ENCODE data around the gene AHSP. TPM values are rescaled to one million over a fixed set of nuclear protein-coding genes. Genes with fewer than 3 reads are reported as not detected.

Gene AHSP
- total RNA-seq, 1 experiment from 2014 or later, result not detected

DNA sequence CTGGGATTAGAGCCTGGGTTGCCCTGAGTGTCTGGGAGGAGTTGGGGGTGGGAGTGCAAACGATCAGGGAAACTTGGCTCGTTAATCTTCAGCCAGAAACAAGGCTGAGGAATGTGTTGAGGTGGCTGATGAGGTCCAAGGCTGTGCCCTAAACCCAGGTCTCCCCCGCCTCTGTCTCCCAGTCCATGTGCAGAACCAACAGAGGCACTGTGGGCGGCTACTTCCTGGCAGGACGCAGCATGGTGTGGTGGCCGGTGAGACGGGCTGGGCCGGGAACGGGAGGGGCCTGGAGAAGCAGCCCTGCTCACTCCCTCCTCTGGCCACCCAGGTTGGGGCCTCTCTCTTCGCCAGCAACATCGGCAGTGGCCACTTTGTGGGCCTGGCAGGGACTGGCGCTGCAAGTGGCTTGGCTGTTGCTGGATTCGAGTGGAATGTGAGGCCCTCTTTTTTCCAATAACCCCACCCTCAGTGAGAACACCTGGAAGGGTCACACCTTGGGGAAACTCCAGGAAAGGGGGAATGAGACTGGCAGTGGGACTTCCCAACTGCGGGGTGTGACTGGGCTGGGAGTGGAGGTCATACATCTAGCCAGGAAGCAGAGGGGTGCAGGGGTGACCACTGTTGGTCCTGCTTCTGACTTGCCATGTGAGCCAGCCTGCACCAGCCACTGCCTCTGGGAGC is 43.1 kb upstream of the AHSP start:
- Histone ChIP-seq H3K27me3 (replicated peaks; ENCODE audit: insufficient read depth, low read depth, low read length, poor library complexity) (peaks cover 3% of the 10 kb centered on the region), H3K27ac (ENCODE audit: low read depth, low read length, poor library complexity, severe bottlenecking) (no peak overlapping the region), H3K9me3 (ENCODE audit: low read depth, low read length, poor library complexity, severe bottlenecking) (no peaks in the 10 kb centered on the region), H3K4me3 (ENCODE audit: low read depth, low read length, poor library complexity, severe bottlenecking) (no peak overlapping the region), H3K4me1 (ENCODE audit: insufficient read depth, low read length, poor library complexity, severe bottlenecking) (peaks cover 12% of the 10 kb centered on the region), H3K36me3 (ENCODE audit: insufficient read depth, low read length, poor library complexity, severe bottlenecking) (no peaks in the 10 kb centered on the region)
- no TSS peak for BruUV-seq (replicated peaks)
- ChIA-PET POLR2A (ENCODE audit: low non-redundant PET) (no interaction called here), CTCF (interaction anchor here (0.7 kb wide), 1 partner anchor 214 kb away, joined by 3 read pairs; no protein-coding TSS in a partner anchor)
- DNase-seq (ENCODE audit: low spot score), result no peak
- TF ChIP-seq, protein P1, sequence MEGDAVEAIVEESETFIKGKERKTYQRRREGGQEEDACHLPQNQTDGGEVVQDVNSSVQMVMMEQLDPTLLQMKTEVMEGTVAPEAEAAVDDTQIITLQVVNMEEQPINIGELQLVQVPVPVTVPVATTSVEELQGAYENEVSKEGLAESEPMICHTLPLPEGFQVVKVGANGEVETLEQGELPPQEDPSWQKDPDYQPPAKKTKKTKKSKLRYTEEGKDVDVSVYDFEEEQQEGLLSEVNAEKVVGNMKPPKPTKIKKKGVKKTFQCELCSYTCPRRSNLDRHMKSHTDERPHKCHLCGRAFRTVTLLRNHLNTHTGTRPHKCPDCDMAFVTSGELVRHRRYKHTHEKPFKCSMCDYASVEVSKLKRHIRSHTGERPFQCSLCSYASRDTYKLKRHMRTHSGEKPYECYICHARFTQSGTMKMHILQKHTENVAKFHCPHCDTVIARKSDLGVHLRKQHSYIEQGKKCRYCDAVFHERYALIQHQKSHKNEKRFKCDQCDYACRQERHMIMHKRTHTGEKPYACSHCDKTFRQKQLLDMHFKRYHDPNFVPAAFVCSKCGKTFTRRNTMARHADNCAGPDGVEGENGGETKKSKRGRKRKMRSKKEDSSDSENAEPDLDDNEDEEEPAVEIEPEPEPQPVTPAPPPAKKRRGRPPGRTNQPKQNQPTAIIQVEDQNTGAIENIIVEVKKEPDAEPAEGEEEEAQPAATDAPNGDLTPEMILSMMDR (conservative IDR thresholded peaks at IDR 0.05; ENCODE audit: low read depth, low read length), result no peak
- no peak for TF ChIP-seq EZH2 (IDR thresholded peaks at IDR 0.05; ENCODE audit: borderline replicate concordance, low read depth, low read length, poor library complexity, severe bottlenecking)
- intact Hi-C loops (cut with micrococcal nuclease; ENCODE audit: unreplicated experiment), result no loop called here

DNA sequence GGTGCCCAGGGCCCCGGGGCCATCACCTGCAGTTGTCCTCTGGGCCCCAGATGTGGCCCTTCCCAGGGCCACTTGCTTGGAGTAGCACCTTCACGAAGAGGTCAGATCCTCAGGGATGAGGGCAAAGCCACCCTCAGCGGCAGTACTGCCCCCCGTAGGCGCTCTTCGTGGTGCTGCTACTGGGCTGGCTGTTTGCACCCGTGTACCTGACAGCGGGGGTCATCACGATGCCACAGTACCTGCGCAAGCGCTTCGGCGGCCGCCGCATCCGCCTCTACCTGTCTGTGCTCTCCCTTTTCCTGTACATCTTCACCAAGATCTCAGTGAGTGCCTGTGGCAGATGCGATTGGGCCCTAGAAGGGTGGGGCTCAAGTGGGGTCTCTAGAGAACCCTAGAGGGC is 42.1 kb upstream of the AHSP start:
- no peak overlapping the region for H3K4me3 ChIP-seq (ENCODE audit: low read depth, low read length, poor library complexity, severe bottlenecking)
- H3K27me3 ChIP-seq (replicated peaks; ENCODE audit: insufficient read depth, low read depth, low read length, poor library complexity), result peaks cover 3% of the 10 kb centered on the region
- peaks cover 12% of the 10 kb centered on the region for H3K4me1 ChIP-seq (ENCODE audit: insufficient read depth, low read length, poor library complexity, severe bottlenecking)
- ChIA-PET POLR2A (ENCODE audit: low non-redundant PET) (no interaction called here), CTCF (no interaction called here)
- H3K27ac ChIP-seq (ENCODE audit: low read depth, low read length, poor library complexity, severe bottlenecking), result no peak overlapping the region
- intact Hi-C loops (cut with micrococcal nuclease; ENCODE audit: unreplicated experiment), result no loop called here
- TF ChIP-seq EZH2 (IDR thresholded peaks at IDR 0.05; ENCODE audit: borderline replicate concordance, low read depth, low read length, poor library complexity, severe bottlenecking), result no peak
- TF ChIP-seq, protein P1 (conservative IDR thresholded peaks at IDR 0.05; ENCODE audit: low read depth, low read length), result no peak
- no peaks in the 10 kb centered on the region for H3K36me3 ChIP-seq (ENCODE audit: insufficient read depth, low read length, poor library complexity, severe bottlenecking)
- no peaks in the 10 kb centered on the region for H3K9me3 ChIP-seq (ENCODE audit: low read depth, low read length, poor library complexity, severe bottlenecking)
- no peak for DNase-seq (ENCODE audit: low spot score)
- no TSS peak for BruUV-seq (replicated peaks)

DNA sequence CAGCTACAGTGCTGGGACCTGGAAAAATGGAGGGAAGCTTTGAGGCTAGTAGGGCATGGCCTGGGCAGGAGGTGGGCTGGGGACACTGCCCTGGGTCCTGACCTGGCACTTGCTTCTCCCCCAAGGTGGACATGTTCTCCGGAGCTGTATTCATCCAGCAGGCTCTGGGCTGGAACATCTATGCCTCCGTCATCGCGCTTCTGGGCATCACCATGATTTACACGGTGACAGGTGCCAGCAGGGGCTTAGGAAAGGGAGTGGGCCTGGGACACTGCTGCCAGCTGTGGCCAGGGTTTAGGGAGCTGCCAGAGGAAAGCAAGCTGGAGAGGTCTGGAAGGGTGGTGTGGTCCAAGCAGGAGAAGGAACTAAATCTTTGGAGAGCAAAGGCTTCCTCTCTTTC is 41.7 kb upstream of the AHSP start:
- Histone ChIP-seq H3K4me1 (ENCODE audit: insufficient read depth, low read length, poor library complexity, severe bottlenecking) (peaks cover 12% of the 10 kb centered on the region), H3K36me3 (ENCODE audit: insufficient read depth, low read length, poor library complexity, severe bottlenecking) (no peaks in the 10 kb centered on the region), H3K27me3 (replicated peaks; ENCODE audit: insufficient read depth, low read depth, low read length, poor library complexity) (peaks cover 3% of the 10 kb centered on the region), H3K27ac (ENCODE audit: low read depth, low read length, poor library complexity, severe bottlenecking) (no peak overlapping the region), H3K9me3 (ENCODE audit: low read depth, low read length, poor library complexity, severe bottlenecking) (no peaks in the 10 kb centered on the region), H3K4me3 (ENCODE audit: low read depth, low read length, poor library complexity, severe bottlenecking) (no peak overlapping the region)
- ChIA-PET CTCF (no interaction called here), POLR2A (ENCODE audit: low non-redundant PET) (no interaction called here)
- TF ChIP-seq, protein P1 (conservative IDR thresholded peaks at IDR 0.05; ENCODE audit: low read depth, low read length), result no peak
- TF ChIP-seq EZH2 (IDR thresholded peaks at IDR 0.05; ENCODE audit: borderline replicate concordance, low read depth, low read length, poor library complexity, severe bottlenecking), result no peak
- no peak for DNase-seq (ENCODE audit: low spot score)
- intact Hi-C loops (cut with micrococcal nuclease; ENCODE audit: unreplicated experiment), result no loop called here
- no TSS peak for BruUV-seq (replicated peaks)
